ENCODE data around the gene ZNF74. TPM values are rescaled to one million over a fixed set of nuclear protein-coding genes. Genes with fewer than 3 reads are reported as not detected.

The ZNF74 gene
- polyA plus RNA-seq, 1 donor from 2014 or later, result 75.6 TPM

- Histone ChIP-seq H3K9me2 (ENCODE audit: insufficient read depth, low read length) (no peaks in the 10 kb centered on the region), H3K9ac (ENCODE audit: low read length) (no peak overlapping the region), H3K9me3 (ENCODE audit: low read length) (no peaks in the 10 kb centered on the region), H3K27ac (ENCODE audit: low read length) (no peak overlapping the region), H3K27me3 (ENCODE audit: insufficient read depth, low read depth, low read length) (no peaks in the 10 kb centered on the region), H3K4me3 (ENCODE audit: low read length) (no peak overlapping the region), H3K36me3 (ENCODE audit: insufficient read depth, low read length) (no peaks in the 10 kb centered on the region), H2AFZ (ENCODE audit: low read depth, low read length) (no peak overlapping the region), H3K79me2 (replicated peaks; ENCODE audit: insufficient read depth, low read length) (peaks cover 10% of the 10 kb centered on the region), H3F3A (ENCODE audit: insufficient read depth, low read length, poor library complexity, severe bottlenecking) (no peaks in the 10 kb centered on the region), H3K4me2 (ENCODE audit: low read length) (no peak overlapping the region), H4K20me1 (ENCODE audit: insufficient read depth) (peaks cover 4% of the 10 kb centered on the region)
- TF ChIP-seq SMC3 (conservative IDR thresholded peaks at IDR 0.05; ENCODE audit: poor library complexity) (no peak), EP300 (conservative IDR thresholded peaks at IDR 0.05; ENCODE audit: poor library complexity, severe bottlenecking) (no peak), MXI1 (conservative IDR thresholded peaks at IDR 0.05; ENCODE audit: poor library complexity, severe bottlenecking) (no peak), TAF1 (IDR thresholded peaks at IDR 0.05; ENCODE audit: low read depth) (no peak), POLR2AphosphoS5 (IDR thresholded peaks at IDR 0.05) (no peak), EZH2 (IDR thresholded peaks at IDR 0.05; ENCODE audit: borderline replicate concordance, insufficient read depth, low read length, poor library complexity, severe bottlenecking) (no peak), RAD21 (conservative IDR thresholded peaks at IDR 0.05) (no peak), CTCF (IDR thresholded peaks at IDR 0.05; ENCODE audit: poor library complexity, severe bottlenecking) (no peak)
- TF ChIP-seq, protein P1, sequence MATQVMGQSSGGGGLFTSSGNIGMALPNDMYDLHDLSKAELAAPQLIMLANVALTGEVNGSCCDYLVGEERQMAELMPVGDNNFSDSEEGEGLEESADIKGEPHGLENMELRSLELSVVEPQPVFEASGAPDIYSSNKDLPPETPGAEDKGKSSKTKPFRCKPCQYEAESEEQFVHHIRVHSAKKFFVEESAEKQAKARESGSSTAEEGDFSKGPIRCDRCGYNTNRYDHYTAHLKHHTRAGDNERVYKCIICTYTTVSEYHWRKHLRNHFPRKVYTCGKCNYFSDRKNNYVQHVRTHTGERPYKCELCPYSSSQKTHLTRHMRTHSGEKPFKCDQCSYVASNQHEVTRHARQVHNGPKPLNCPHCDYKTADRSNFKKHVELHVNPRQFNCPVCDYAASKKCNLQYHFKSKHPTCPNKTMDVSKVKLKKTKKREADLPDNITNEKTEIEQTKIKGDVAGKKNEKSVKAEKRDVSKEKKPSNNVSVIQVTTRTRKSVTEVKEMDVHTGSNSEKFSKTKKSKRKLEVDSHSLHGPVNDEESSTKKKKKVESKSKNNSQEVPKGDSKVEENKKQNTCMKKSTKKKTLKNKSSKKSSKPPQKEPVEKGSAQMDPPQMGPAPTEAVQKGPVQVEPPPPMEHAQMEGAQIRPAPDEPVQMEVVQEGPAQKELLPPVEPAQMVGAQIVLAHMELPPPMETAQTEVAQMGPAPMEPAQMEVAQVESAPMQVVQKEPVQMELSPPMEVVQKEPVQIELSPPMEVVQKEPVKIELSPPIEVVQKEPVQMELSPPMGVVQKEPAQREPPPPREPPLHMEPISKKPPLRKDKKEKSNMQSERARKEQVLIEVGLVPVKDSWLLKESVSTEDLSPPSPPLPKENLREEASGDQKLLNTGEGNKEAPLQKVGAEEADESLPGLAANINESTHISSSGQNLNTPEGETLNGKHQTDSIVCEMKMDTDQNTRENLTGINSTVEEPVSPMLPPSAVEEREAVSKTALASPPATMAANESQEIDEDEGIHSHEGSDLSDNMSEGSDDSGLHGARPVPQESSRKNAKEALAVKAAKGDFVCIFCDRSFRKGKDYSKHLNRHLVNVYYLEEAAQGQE (IDR thresholded peaks at IDR 0.05; ENCODE audit: borderline replicate concordance), result no peak
Observed at GRCh38 chr22:20404881-20405280, 10.9 kb downstream of the ZNF74 start.

DNA sequence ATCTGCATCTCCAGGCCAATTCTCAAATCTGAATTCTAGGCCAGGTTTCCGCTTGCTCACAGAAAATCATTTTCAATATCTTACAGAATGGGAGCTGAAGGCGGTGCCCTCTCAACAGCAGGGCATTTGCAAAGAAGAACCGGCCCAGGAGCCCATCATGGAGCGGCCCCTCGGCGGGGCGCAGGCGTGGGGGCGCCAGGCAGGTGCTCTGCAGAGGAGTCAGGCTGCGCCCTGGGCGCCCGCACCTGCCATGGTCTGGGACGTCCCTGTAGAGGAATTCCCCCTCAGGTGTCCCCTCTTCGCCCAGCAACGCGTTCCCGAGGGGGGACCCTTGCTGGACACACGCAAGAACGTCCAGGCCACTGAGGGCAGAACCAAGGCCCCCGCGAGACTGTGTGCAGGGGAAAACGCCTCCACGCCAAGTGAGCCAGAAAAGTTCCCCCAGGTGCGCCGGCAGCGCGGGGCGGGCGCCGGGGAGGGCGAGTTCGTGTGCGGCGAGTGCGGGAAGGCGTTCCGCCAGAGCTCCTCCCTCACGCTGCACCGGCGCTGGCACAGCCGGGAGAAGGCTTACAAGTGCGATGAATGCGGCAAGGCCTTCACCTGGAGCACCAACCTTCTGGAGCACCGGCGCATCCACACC, 11.5 kb downstream of the ZNF74 start:
- no peak overlapping the region for H3K4me3 ChIP-seq (ENCODE audit: low read length)
- no peaks in the 10 kb centered on the region for H3K9me3 ChIP-seq (ENCODE audit: low read length)
- H3K4me2 ChIP-seq (ENCODE audit: low read length), result no peak overlapping the region
- H3K79me2 ChIP-seq (replicated peaks; ENCODE audit: insufficient read depth, low read length), result peaks cover 5% of the 10 kb centered on the region
- H4K20me1 ChIP-seq (ENCODE audit: insufficient read depth), result peaks cover under 1% of the 10 kb centered on the region
- H3F3A ChIP-seq (ENCODE audit: insufficient read depth, low read length, poor library complexity, severe bottlenecking), result no peaks in the 10 kb centered on the region
- H3K9ac ChIP-seq (ENCODE audit: low read length), result no peak overlapping the region
- H3K36me3 ChIP-seq (ENCODE audit: insufficient read depth, low read length), result no peaks in the 10 kb centered on the region
- H3K27me3 ChIP-seq (ENCODE audit: insufficient read depth, low read depth, low read length), result no peaks in the 10 kb centered on the region
- H2AFZ ChIP-seq (ENCODE audit: low read depth, low read length), result no peak overlapping the region
- H3K27ac ChIP-seq (ENCODE audit: low read length), result no peak overlapping the region
- H3K9me2 ChIP-seq (ENCODE audit: insufficient read depth, low read length), result no peaks in the 10 kb centered on the region
- TF ChIP-seq RAD21 (conservative IDR thresholded peaks at IDR 0.05) (no peak), POLR2AphosphoS5 (IDR thresholded peaks at IDR 0.05) (no peak), SMC3 (conservative IDR thresholded peaks at IDR 0.05; ENCODE audit: poor library complexity) (no peak), EZH2 (IDR thresholded peaks at IDR 0.05; ENCODE audit: borderline replicate concordance, insufficient read depth, low read length, poor library complexity, severe bottlenecking) (no peak), MXI1 (conservative IDR thresholded peaks at IDR 0.05; ENCODE audit: poor library complexity, severe bottlenecking) (no peak), EP300 (conservative IDR thresholded peaks at IDR 0.05; ENCODE audit: poor library complexity, severe bottlenecking) (no peak)
- TF ChIP-seq, protein P1 (IDR thresholded peaks at IDR 0.05; ENCODE audit: borderline replicate concordance), result no peak

Measured in neural cell (in vitro differentiated cells).